ENCODE measurements around the gene GALM.
"Not testable (repeated sequence)": the region's sequence is repeated elsewhere in the genome, so short reads cannot be mapped to it uniquely, and the experiment has no call there.

Gene GALM

GRCh38 chr2:38734299-38735058 is 68.6 kb downstream of the GALM start:
- no peaks in the 10 kb centered on the region for H3K4me1 ChIP-seq (ENCODE audit: control insufficient read depth, insufficient read depth, low read length, poor library complexity, severe bottlenecking)
- peaks cover 55% of the 10 kb centered on the region for H3K36me3 ChIP-seq (ENCODE audit: control insufficient read depth, insufficient read depth, low read length)
- no peaks in the 10 kb centered on the region for H3K9me3 ChIP-seq (ENCODE audit: control insufficient read depth, low read length)
- no peaks in the 10 kb centered on the region for H3K27me3 ChIP-seq (replicated peaks; ENCODE audit: control insufficient read depth, insufficient read depth, low read length, poor library complexity, severe bottlenecking)
- H3K4me3 ChIP-seq (ENCODE audit: insufficient read depth, low read depth, low read length, poor library complexity, severe bottlenecking): no peak overlapping the region
- DNase-seq: no peak
- no peak overlapping the region for H3K27ac ChIP-seq (ENCODE audit: insufficient read depth, low read length, poor library complexity, severe bottlenecking)

- Histone ChIP-seq H3K27ac (ENCODE audit: insufficient read depth, low read length, poor library complexity, severe bottlenecking) (no peak overlapping the region), H3K36me3 (ENCODE audit: control insufficient read depth, insufficient read depth, low read length) (peaks cover 44% of the 10 kb centered on the region), H3K9me3 (ENCODE audit: control insufficient read depth, low read length) (no peaks in the 10 kb centered on the region), H3K4me3 (ENCODE audit: insufficient read depth, low read depth, low read length, poor library complexity, severe bottlenecking) (no peak overlapping the region), H3K4me1 (ENCODE audit: control insufficient read depth, insufficient read depth, low read length, poor library complexity, severe bottlenecking) (peaks cover under 1% of the 10 kb centered on the region), H3K27me3 (replicated peaks; ENCODE audit: control insufficient read depth, insufficient read depth, low read length, poor library complexity, severe bottlenecking) (no peaks in the 10 kb centered on the region)
- DNase-seq: no peak
Measured at GRCh38 chr2:38735999-38736320, 70.0 kb downstream of the GALM start.

DNA sequence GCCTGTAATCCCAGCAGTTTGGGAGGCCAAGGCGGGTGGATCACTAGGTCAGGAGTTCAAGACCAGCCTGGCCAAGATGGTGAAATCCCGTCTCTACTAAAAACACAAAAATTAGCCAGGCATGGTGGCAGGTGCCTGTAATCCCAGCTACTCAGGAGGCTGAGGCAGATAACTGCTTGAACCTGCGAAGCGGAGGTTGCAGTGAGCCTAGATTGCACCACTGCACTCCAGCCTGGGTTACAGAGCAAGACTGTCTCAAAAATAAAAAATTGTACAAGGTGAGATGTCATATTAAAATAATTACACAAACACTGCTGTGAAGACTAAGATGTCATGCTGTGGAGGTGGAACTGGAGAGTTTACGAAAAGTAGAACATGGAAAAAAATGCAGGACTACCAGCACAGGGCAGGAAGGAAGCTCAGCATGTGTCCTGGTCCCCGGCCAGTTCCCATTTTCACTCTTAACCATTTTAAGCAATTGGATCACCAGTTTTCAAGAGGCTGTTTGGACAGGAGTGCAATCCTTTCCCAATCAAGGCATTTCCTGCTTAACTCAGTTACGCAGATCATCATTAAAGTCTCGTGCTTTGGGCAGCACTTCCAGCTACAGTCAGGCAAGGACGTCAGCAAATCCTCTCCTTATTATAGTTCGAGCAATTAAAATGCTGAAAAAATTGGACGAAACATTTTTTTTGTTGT is 71.2 kb downstream of the GALM start:
- H3K36me3 ChIP-seq (ENCODE audit: control insufficient read depth, insufficient read depth, low read length): peaks cover 36% of the 10 kb centered on the region
- not testable (repeated sequence) for H3K27me3 ChIP-seq (replicated peaks; ENCODE audit: control insufficient read depth, insufficient read depth, low read length, poor library complexity, severe bottlenecking); H3K4me1 ChIP-seq (ENCODE audit: control insufficient read depth, insufficient read depth, low read length, poor library complexity, severe bottlenecking); DNase-seq; H3K4me3 ChIP-seq (ENCODE audit: insufficient read depth, low read depth, low read length, poor library complexity, severe bottlenecking); H3K9me3 ChIP-seq (ENCODE audit: control insufficient read depth, low read length); H3K27ac ChIP-seq (ENCODE audit: insufficient read depth, low read length, poor library complexity, severe bottlenecking)

DNA sequence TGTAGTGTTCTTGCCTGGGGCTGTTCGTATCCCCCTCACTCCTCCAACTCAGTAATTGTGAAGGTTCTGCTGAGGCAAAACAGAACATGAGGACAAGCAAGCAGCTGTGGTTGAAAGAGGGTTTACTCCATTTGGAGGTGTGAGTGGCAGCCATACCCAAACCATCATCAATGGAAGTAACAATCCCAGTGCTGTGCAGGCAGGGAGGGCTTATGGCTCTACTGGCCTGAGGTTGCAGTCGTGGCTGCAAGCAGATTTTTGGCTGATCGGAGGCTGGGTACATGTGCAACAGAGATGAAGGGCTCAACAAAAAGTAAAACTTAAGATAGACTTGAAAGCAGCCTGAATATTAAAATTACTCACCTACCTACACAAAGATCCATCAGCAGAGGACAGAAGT is 72.0 kb downstream of the GALM start:
- Histone ChIP-seq H3K4me1 (ENCODE audit: control insufficient read depth, insufficient read depth, low read length, poor library complexity, severe bottlenecking) (peaks cover 2% of the 10 kb centered on the region), H3K4me3 (ENCODE audit: insufficient read depth, low read depth, low read length, poor library complexity, severe bottlenecking) (no peak overlapping the region), H3K27ac (ENCODE audit: insufficient read depth, low read length, poor library complexity, severe bottlenecking) (no peak overlapping the region), H3K27me3 (replicated peaks; ENCODE audit: control insufficient read depth, insufficient read depth, low read length, poor library complexity, severe bottlenecking) (no peaks in the 10 kb centered on the region), H3K9me3 (ENCODE audit: control insufficient read depth, low read length) (no peaks in the 10 kb centered on the region), H3K36me3 (ENCODE audit: control insufficient read depth, insufficient read depth, low read length) (peaks cover 30% of the 10 kb centered on the region)
- DNase-seq: no peak

- Histone ChIP-seq H3K4me3 (ENCODE audit: insufficient read depth, low read depth, low read length, poor library complexity, severe bottlenecking) (no peak overlapping the region), H3K9me3 (ENCODE audit: control insufficient read depth, low read length) (no peaks in the 10 kb centered on the region), H3K27me3 (replicated peaks; ENCODE audit: control insufficient read depth, insufficient read depth, low read length, poor library complexity, severe bottlenecking) (no peaks in the 10 kb centered on the region), H3K27ac (ENCODE audit: insufficient read depth, low read length, poor library complexity, severe bottlenecking) (no peak overlapping the region), H3K36me3 (ENCODE audit: control insufficient read depth, insufficient read depth, low read length) (peaks cover 27% of the 10 kb centered on the region), H3K4me1 (ENCODE audit: control insufficient read depth, insufficient read depth, low read length, poor library complexity, severe bottlenecking) (peaks cover 2% of the 10 kb centered on the region)
- DNase-seq: no peak
Measured at GRCh38 chr2:38739524-38739923, 73.6 kb downstream of the GALM start.

- H3K4me1 ChIP-seq (ENCODE audit: control insufficient read depth, insufficient read depth, low read length, poor library complexity, severe bottlenecking): peaks cover 13% of the 10 kb centered on the region
- peaks cover 35% of the 10 kb centered on the region for H3K36me3 ChIP-seq (ENCODE audit: control insufficient read depth, insufficient read depth, low read length)
- H3K27me3 ChIP-seq (replicated peaks; ENCODE audit: control insufficient read depth, insufficient read depth, low read length, poor library complexity, severe bottlenecking): no peaks in the 10 kb centered on the region
- no peaks in the 10 kb centered on the region for H3K9me3 ChIP-seq (ENCODE audit: control insufficient read depth, low read length)
- no peak overlapping the region for H3K4me3 ChIP-seq (ENCODE audit: insufficient read depth, low read depth, low read length, poor library complexity, severe bottlenecking)
- H3K27ac ChIP-seq (ENCODE audit: insufficient read depth, low read length, poor library complexity, severe bottlenecking): peak overlapping the region; percentile 14
- DNase-seq: peak in 1 of 3 donors; percentile 37
Measured at GRCh38 chr2:38740851-38741731, 75.2 kb downstream of the GALM start.

- Histone ChIP-seq H3K4me1 (ENCODE audit: control insufficient read depth, insufficient read depth, low read length, poor library complexity, severe bottlenecking) (peaks cover 31% of the 10 kb centered on the region), H3K9me3 (ENCODE audit: control insufficient read depth, low read length) (no peaks in the 10 kb centered on the region), H3K27ac (ENCODE audit: insufficient read depth, low read length, poor library complexity, severe bottlenecking) (no peak overlapping the region), H3K4me3 (ENCODE audit: insufficient read depth, low read depth, low read length, poor library complexity, severe bottlenecking) (no peak overlapping the region), H3K27me3 (replicated peaks; ENCODE audit: control insufficient read depth, insufficient read depth, low read length, poor library complexity, severe bottlenecking) (no peaks in the 10 kb centered on the region), H3K36me3 (ENCODE audit: control insufficient read depth, insufficient read depth, low read length) (peaks cover 52% of the 10 kb centered on the region)
- no peak for DNase-seq
Measured at GRCh38 chr2:38742797-38743559, 77.1 kb downstream of the GALM start.

GRCh38 chr2:38743672-38744398 is 77.9 kb downstream of the GALM start:
- DNase-seq: no peak
- Histone ChIP-seq H3K4me1 (ENCODE audit: control insufficient read depth, insufficient read depth, low read length, poor library complexity, severe bottlenecking) (peaks cover 38% of the 10 kb centered on the region), H3K9me3 (ENCODE audit: control insufficient read depth, low read length) (no peaks in the 10 kb centered on the region), H3K36me3 (ENCODE audit: control insufficient read depth, insufficient read depth, low read length) (peaks cover 57% of the 10 kb centered on the region), H3K27ac (ENCODE audit: insufficient read depth, low read length, poor library complexity, severe bottlenecking) (no peak overlapping the region), H3K4me3 (ENCODE audit: insufficient read depth, low read depth, low read length, poor library complexity, severe bottlenecking) (no peak overlapping the region), H3K27me3 (replicated peaks; ENCODE audit: control insufficient read depth, insufficient read depth, low read length, poor library complexity, severe bottlenecking) (no peaks in the 10 kb centered on the region)

- DNase-seq: no peak
- no peak overlapping the region for H3K27ac ChIP-seq (ENCODE audit: insufficient read depth, low read length, poor library complexity, severe bottlenecking)
- H3K27me3 ChIP-seq (replicated peaks; ENCODE audit: control insufficient read depth, insufficient read depth, low read length, poor library complexity, severe bottlenecking): no peaks in the 10 kb centered on the region
- no peaks in the 10 kb centered on the region for H3K9me3 ChIP-seq (ENCODE audit: control insufficient read depth, low read length)
- peaks cover 63% of the 10 kb centered on the region for H3K36me3 ChIP-seq (ENCODE audit: control insufficient read depth, insufficient read depth, low read length)
- H3K4me1 ChIP-seq (ENCODE audit: control insufficient read depth, insufficient read depth, low read length, poor library complexity, severe bottlenecking): peaks cover 39% of the 10 kb centered on the region
- H3K4me3 ChIP-seq (ENCODE audit: insufficient read depth, low read depth, low read length, poor library complexity, severe bottlenecking): no peak overlapping the region
Measured at GRCh38 chr2:38744399-38744780, 78.5 kb downstream of the GALM start.

Measured in effector memory CD4-positive, alpha-beta T cell (primary cell).